Parathyroid adenoma (tissue), 2 donors: ENCODE data around the gene VSIG8.

Experiments
- H2AFZ ChIP-seq: fragments of 300-600 bp; sonication (generic); one replicate; pipeline ENCODE4 v1.7.0; 2017; ENCODE audit warnings: antibody characterized with exemption, mild to moderate bottlenecking
- H3K27ac ChIP-seq: fragments of 300-600 bp; sonication (generic); one replicate; pipeline ENCODE4 v1.7.0; 2017
- H3K27me3 ChIP-seq: fragments of 300-600 bp; sonication (generic); one replicate; pipeline ENCODE4 v1.7.0; 2017; ENCODE audit warnings: low read length; ENCODE audit not compliant: control insufficient read depth, insufficient read depth
- H3K36me3 ChIP-seq: fragments of 300-600 bp; sonication (generic); one replicate; pipeline ENCODE4 v1.7.0; 2017; ENCODE audit warnings: low read length; ENCODE audit not compliant: control insufficient read depth, insufficient read depth
- H3K4me1 ChIP-seq: fragments of 300-600 bp; sonication (generic); one replicate; pipeline ENCODE4 v1.7.0; 2017; ENCODE audit warnings: control low read depth
- H3K4me2 ChIP-seq: fragments of 300-600 bp; sonication (generic); one replicate; pipeline ENCODE4 v1.7.0; 2017; ENCODE audit warnings: low read length
- H3K4me3 ChIP-seq: fragments of 300-600 bp; sonication (generic); one replicate; pipeline ENCODE4 v1.7.0; 2017; ENCODE audit warnings: low read depth, low read length
- H3K79me2 ChIP-seq: fragments of 300-600 bp; sonication (generic); one replicate; pipeline ENCODE4 v1.7.0; 2017; ENCODE audit warnings: control low read depth
- H3K9ac ChIP-seq: fragments of 300-600 bp; sonication (generic); one replicate; pipeline ENCODE4 v1.7.0; 2017; ENCODE audit warnings: mild to moderate bottlenecking
- H3K9me3 ChIP-seq: fragments of 300-600 bp; sonication (generic); one replicate; pipeline ENCODE4 v1.7.0; 2017; ENCODE audit warnings: low read length; ENCODE audit not compliant: control insufficient read depth
- TF ChIP-seq, protein P1 (sequence below): fragments of 300-600 bp; sonication (generic); IDR thresholded peaks from one replicate; pipeline ENCODE4 v1.7.0; 2017; ENCODE audit warnings: antibody characterized with exemption, mild to moderate bottlenecking
- donor health status: primary hyperparathyroidism.

Gene VSIG8

DNA sequence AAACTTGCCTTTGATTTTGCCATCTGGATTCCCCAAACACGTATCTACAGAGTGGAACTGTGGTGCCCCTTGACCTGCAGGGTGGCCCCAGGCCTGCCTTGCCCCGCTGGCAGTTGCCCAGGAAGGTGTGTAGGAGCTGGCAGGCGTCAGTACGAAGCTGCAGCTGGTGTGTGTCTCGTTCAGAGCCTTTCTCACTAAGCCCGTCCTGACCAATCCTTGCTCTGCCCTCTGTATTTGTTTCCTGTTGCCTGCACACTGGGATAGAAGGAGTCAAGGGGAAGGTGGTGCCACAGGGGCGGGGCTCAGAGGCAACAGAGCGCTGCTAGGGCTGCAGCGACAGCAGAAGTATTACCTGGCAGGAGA lies 5.2 kb upstream of the VSIG8 start:
- Histone ChIP-seq H3K27me3 (no peaks in the 10 kb centered on the region), H3K4me3 (no peak overlapping the region), H3K27ac (peak overlapping the region; percentile 24), H3K9ac (no peak overlapping the region), H3K4me2 (peak overlapping the region; percentile 9), H3K9me3 (no peaks in the 10 kb centered on the region), H3K4me1 (peaks cover 18% of the 10 kb centered on the region), H3K36me3 (no peaks in the 10 kb centered on the region), H2AFZ (no peak overlapping the region), H3K79me2 (no peaks in the 10 kb centered on the region)
- TF ChIP-seq, protein P1, sequence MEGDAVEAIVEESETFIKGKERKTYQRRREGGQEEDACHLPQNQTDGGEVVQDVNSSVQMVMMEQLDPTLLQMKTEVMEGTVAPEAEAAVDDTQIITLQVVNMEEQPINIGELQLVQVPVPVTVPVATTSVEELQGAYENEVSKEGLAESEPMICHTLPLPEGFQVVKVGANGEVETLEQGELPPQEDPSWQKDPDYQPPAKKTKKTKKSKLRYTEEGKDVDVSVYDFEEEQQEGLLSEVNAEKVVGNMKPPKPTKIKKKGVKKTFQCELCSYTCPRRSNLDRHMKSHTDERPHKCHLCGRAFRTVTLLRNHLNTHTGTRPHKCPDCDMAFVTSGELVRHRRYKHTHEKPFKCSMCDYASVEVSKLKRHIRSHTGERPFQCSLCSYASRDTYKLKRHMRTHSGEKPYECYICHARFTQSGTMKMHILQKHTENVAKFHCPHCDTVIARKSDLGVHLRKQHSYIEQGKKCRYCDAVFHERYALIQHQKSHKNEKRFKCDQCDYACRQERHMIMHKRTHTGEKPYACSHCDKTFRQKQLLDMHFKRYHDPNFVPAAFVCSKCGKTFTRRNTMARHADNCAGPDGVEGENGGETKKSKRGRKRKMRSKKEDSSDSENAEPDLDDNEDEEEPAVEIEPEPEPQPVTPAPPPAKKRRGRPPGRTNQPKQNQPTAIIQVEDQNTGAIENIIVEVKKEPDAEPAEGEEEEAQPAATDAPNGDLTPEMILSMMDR, result no peak

DNA sequence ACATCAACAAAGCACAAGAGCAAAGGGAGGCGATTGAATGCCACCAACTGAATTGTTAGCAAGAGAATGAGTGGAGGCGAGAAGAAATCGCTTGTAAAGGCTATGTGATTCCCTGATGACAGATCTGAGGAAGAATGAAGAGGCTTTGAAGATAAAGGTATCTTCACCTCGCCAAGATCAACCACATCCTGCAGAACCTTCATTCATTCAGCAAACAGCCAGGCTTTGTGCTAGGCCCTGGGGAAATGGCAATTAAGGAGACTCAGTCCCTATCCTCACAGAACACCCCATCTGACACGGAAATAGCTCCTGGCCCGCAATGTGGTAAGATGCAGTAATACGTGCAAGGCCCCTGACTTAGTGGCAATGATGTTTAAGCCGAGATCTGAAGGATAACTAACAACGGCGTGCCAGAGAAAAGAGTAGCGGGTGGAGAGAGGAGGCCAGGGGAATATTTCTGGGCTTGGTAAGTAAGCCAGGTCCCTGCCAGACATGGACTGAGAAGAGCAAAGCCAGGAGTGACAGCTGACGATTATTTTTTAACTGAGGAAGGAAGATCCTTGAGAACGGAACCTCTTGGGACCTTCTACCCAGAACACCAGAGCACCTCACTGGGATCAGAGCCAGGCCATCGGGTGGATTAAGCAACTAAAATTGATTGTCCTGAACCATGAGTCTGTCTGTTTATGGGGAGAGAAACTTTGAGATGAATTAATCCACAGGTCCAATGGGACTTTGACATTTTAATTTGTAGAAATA lies 4.6 kb upstream of the VSIG8 start:
- Histone ChIP-seq H3K9me3 (no peaks in the 10 kb centered on the region), H3K36me3 (no peaks in the 10 kb centered on the region), H3K4me3 (no peak overlapping the region), H3K4me2 (peak overlapping the region; percentile 9), H3K4me1 (peaks cover 18% of the 10 kb centered on the region), H3K27ac (peak overlapping the region; percentile 24), H2AFZ (no peak overlapping the region), H3K79me2 (no peaks in the 10 kb centered on the region), H3K9ac (no peak overlapping the region), H3K27me3 (no peaks in the 10 kb centered on the region)
- TF ChIP-seq, protein P1, result no peak

DNA sequence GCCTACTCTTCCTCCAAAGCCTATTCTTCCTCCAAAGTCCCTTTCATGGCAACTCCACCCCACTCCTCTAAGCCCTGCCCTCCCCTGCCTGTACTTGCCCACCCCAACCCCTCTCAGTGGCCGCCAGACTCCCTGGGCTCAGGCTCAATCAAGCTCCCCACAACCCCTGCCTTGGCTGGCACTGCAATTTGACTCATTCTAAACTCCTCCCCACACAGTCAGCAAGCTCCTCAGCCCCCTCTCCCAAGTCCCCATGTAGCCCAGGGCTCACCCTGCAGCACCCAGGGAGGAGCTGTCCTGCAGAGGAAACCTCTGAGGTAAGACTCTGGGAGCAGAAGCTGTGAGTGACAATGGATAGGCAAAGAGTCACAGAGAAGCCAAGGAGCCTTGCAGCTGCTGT lies 3.6 kb upstream of the VSIG8 start:
- H3K4me1 ChIP-seq, result peaks cover 18% of the 10 kb centered on the region
- no peaks in the 10 kb centered on the region for H3K36me3 ChIP-seq
- H3K27me3 ChIP-seq, result no peaks in the 10 kb centered on the region
- H3K4me2 ChIP-seq, result no peak overlapping the region
- H3K4me3 ChIP-seq, result no peak overlapping the region
- no peak overlapping the region for H2AFZ ChIP-seq
- H3K9me3 ChIP-seq, result no peaks in the 10 kb centered on the region
- H3K9ac ChIP-seq, result no peak overlapping the region
- no peak overlapping the region for H3K27ac ChIP-seq
- TF ChIP-seq, protein P1, result no peak
- no peaks in the 10 kb centered on the region for H3K79me2 ChIP-seq

DNA sequence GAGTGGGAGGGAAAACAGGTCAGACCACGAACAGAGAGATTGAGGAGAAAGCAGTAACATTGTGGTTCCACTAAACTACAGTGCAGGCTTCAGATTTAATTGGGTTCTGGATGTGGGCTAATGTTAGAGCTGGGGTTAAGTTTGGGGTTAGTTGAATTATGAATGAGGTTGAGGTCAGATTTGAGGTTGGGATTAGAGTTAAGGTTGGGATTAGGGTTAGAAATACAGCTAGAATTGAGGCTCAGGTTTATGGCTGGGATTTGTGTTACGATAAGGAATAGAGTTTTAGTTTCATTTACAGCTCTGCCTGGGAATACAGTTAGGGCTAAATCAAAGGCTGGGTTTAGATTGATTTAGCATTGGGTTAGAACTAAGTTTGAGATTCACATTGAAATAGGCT lies 1.8 kb upstream of the VSIG8 start:
- no peak overlapping the region for H3K4me2 ChIP-seq
- H3K36me3 ChIP-seq, result no peaks in the 10 kb centered on the region
- no peak overlapping the region for H3K4me3 ChIP-seq
- peaks cover 16% of the 10 kb centered on the region for H3K4me1 ChIP-seq
- TF ChIP-seq, protein P1, result no peak
- no peaks in the 10 kb centered on the region for H3K79me2 ChIP-seq
- no peak overlapping the region for H3K27ac ChIP-seq
- no peak overlapping the region for H2AFZ ChIP-seq
- no peaks in the 10 kb centered on the region for H3K9me3 ChIP-seq
- H3K9ac ChIP-seq, result no peak overlapping the region
- no peaks in the 10 kb centered on the region for H3K27me3 ChIP-seq

DNA sequence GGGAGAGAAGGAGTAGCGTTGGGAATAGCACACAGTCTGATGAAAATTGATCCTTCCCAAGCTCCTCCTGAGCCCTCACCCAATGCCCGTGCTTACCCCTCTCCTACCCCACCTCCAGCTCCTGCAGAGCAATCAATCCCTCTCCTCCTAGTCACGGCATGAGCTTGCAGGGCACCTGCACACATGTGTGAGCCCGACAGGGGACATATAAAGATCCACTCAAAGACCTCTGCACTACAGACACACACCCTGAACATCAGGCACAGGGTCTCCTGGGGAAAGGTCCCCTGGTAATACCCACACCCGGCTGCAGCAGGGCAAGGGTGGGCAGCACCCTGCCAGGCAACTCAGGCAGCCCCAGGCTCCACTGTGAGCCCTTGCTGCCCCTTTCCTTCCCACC lies 426 bp downstream of the VSIG8 start:
- H3K4me2 ChIP-seq, result no peak overlapping the region
- no peaks in the 10 kb centered on the region for H3K79me2 ChIP-seq
- no peak overlapping the region for H2AFZ ChIP-seq
- no peak overlapping the region for H3K4me3 ChIP-seq
- TF ChIP-seq, protein P1, result no peak
- H3K36me3 ChIP-seq, result no peaks in the 10 kb centered on the region
- H3K27me3 ChIP-seq, result no peaks in the 10 kb centered on the region
- H3K9ac ChIP-seq, result no peak overlapping the region
- H3K9me3 ChIP-seq, result no peaks in the 10 kb centered on the region
- no peaks in the 10 kb centered on the region for H3K4me1 ChIP-seq
- H3K27ac ChIP-seq, result no peak overlapping the region
